HK-2 (cell line): ENCODE results near the gene FGA.

Experiments used
- DNase-seq: peaks from one replicate; pipeline ENCODE4 v3.0.0-alpha.2; 2018; ENCODE audit not compliant: unreplicated experiment

The FGA gene

GRCh38 chr4:154579927-154580326 lies 10.6 kb downstream of the FGA start:
- no peak for DNase-seq

GRCh38 chr4:154578919-154579318 lies 11.6 kb downstream of the FGA start:
- no peak for DNase-seq

GRCh38 chr4:154577324-154577723 lies 13.2 kb downstream of the FGA start:
- DNase-seq = no peak

GRCh38 chr4:154574311-154574710 lies 16.2 kb downstream of the FGA start:
- no peak for DNase-seq

- DNase-seq = no peak
These were observed 17.2 kb downstream of the FGA start for GRCh38 chr4:154573190-154573870.

GRCh38 chr4:154569584-154569983 lies 21.0 kb downstream of the FGA start:
- DNase-seq = no peak

- DNase-seq = no peak
These were observed 21.5 kb downstream of the FGA start for GRCh38 chr4:154569028-154569427.

- no peak for DNase-seq
These were observed 23.8 kb downstream of the FGA start for GRCh38 chr4:154566639-154567204.

- DNase-seq = no peak
These were observed 24.8 kb downstream of the FGA start for GRCh38 chr4:154565704-154566103.

- no peak for DNase-seq
These were observed 26.2 kb downstream of the FGA start for GRCh38 chr4:154564311-154564710.

GRCh38 chr4:154562697-154563254 lies 27.8 kb downstream of the FGA start, which contains the start of gene FGB:
TSS of gene FGB (plus strand) at chr4:154563011. CDS start at chr4:154563019, 8 bp downstream.
- DNase-seq = no peak

GRCh38 chr4:154560824-154561231 lies 29.7 kb downstream of the FGA start:
- DNase-seq = no peak

GRCh38 chr4:154560419-154560801 lies 30.1 kb downstream of the FGA start:
- DNase-seq = no peak

- peak; percentile 15 for DNase-seq
These were observed 30.8 kb downstream of the FGA start for GRCh38 chr4:154559494-154560418.

GRCh38 chr4:154559141-154559493 lies 31.4 kb downstream of the FGA start:
- no peak for DNase-seq

GRCh38 chr4:154551872-154552686 lies 38.5 kb downstream of the FGA start:
- DNase-seq = peak; percentile 65

- peak; percentile 96 for DNase-seq
These were observed 40.4 kb downstream of the FGA start, which contains the start of gene PLRG1 for GRCh38 chr4:154549894-154550790. TSS of gene PLRG1 (minus strand) at chr4:154550400. CDS start at chr4:154550308, 92 bp downstream.

- DNase-seq = no peak
These were observed 44.9 kb downstream of the FGA start for GRCh38 chr4:154545689-154546088.

- no peak for DNase-seq
These were observed 48.2 kb downstream of the FGA start for GRCh38 chr4:154542271-154542879.
